ENCODE measurements around the gene B3GNT3. TPM values are rescaled to one million over a fixed set of nuclear protein-coding genes. Genes with fewer than 3 reads are reported as not detected.

B3GNT3 gene
- total RNA-seq, 4 donors from 2014 or later: 0.19 to 0.32 TPM; not detected in 2

- ATAC-seq (ENCODE audit: low FRiP score): no peak
- no peak for DNase-seq (ENCODE audit: low spot score)
- no peak for TF ChIP-seq CTCF (IDR thresholded peaks at IDR 0.05)
Measured at GRCh38 chr19:17802137-17802858, 7.4 kb downstream of the B3GNT3 start.

GRCh38 chr19:17803264-17803896 is 8.4 kb downstream of the B3GNT3 start:
- no peak for ATAC-seq (ENCODE audit: low FRiP score)
- no peak for TF ChIP-seq CTCF (IDR thresholded peaks at IDR 0.05)
- DNase-seq (ENCODE audit: low spot score): no peak

- ATAC-seq (ENCODE audit: low FRiP score) (no peak), DNase-seq (ENCODE audit: low spot score) (no peak)
- TF ChIP-seq CTCF (IDR thresholded peaks at IDR 0.05): no peak
Measured at GRCh38 chr19:17805427-17805826, 10.5 kb downstream of the B3GNT3 start.

- TF ChIP-seq CTCF (IDR thresholded peaks at IDR 0.05): no peak
- no peak for DNase-seq (ENCODE audit: low spot score)
- no peak for ATAC-seq (ENCODE audit: low FRiP score)
Measured at GRCh38 chr19:17806945-17807344, 12.0 kb downstream of the B3GNT3 start.

GRCh38 chr19:17807731-17808316 is 12.9 kb downstream of the B3GNT3 start:
- DNase-seq (ENCODE audit: low spot score): no peak
- no peak for ATAC-seq (ENCODE audit: low FRiP score)
- no peak for TF ChIP-seq CTCF (IDR thresholded peaks at IDR 0.05)

GRCh38 chr19:17811103-17811502 is 16.2 kb downstream of the B3GNT3 start:
- ATAC-seq (ENCODE audit: low FRiP score) (no peak), DNase-seq (ENCODE audit: low spot score) (no peak)
- TF ChIP-seq CTCF (IDR thresholded peaks at IDR 0.05): no peak
